H1 (cell line): Measurements from ENCODE around the gene SEMA3D. TPM values are rescaled to one million over a fixed set of nuclear protein-coding genes. Genes with fewer than 3 reads are reported as not detected.

Experiments
- CTCF ChIA-PET: fragments of 300-600 bp; sonication (Branson Sonifier 250); formaldehyde crosslinking; loops from one replicate; lab custom pipeline; 2021; ENCODE audit not compliant: partially characterized antibody; lab: Charles Lee
- POLR2A ChIA-PET: fragments of 300-600 bp; sonication (Branson Sonifier 250); formaldehyde crosslinking; loops from one replicate; lab custom pipeline; 2021; ENCODE audit warnings: inconsistent platforms; ENCODE audit not compliant: partially characterized antibody; lab: Charles Lee
- DNase-seq, 2 experiments: peaks; one replicate each; pipeline versions ENCODE4 v3.0.0 to v3.0.0-alpha.2; 2010 to 2022; ENCODE audit warnings: low spot score in 2 of 2, low read depth in 1 of 2, mixed read lengths in 1 of 2
- FAIRE-seq: peaks from 2 replicates; lab custom pipeline; 2011; peaks lifted over from hg19 to GRCh38; lab: Jason Lieb, UNC
- H2AFZ ChIP-seq: 2 replicates; pipeline ENCODE4 v1.8.1; 2012; ENCODE audit warnings: low read length, inconsistent platforms
- H2AK5ac ChIP-seq: 2 replicates; pipeline ENCODE4 v1.6.1; 2013; ENCODE audit warnings: low read depth, low read length
- H2BK120ac ChIP-seq: replicated peaks from 2 replicates; pipeline ENCODE3; 2013; ENCODE audit warnings: low read depth, low read length, inconsistent platforms
- H2BK12ac ChIP-seq: 2 replicates; pipeline ENCODE4 v1.6.1; 2013; ENCODE audit warnings: low read depth, low read length
- H2BK15ac ChIP-seq: 2 replicates; pipeline ENCODE4 v1.6.1; 2013; ENCODE audit warnings: low read length
- H2BK20ac ChIP-seq: 2 replicates; pipeline ENCODE4 v1.6.1; 2013; ENCODE audit warnings: low read length
- H2BK5ac ChIP-seq: 2 replicates; pipeline ENCODE4 v1.6.1; 2013; ENCODE audit warnings: low read depth, low read length
- H3K14ac ChIP-seq: 2 replicates; pipeline ENCODE4 v1.6.1; 2013; ENCODE audit warnings: inconsistent platforms; ENCODE audit not compliant: insufficient read length
- H3K18ac ChIP-seq: 2 replicates; pipeline ENCODE4 v1.6.1; 2013; ENCODE audit warnings: low read length; ENCODE audit errors: extremely low read depth
- H3K23ac ChIP-seq: 2 replicates; pipeline ENCODE4 v1.6.1; 2013; ENCODE audit warnings: inconsistent platforms; ENCODE audit not compliant: insufficient read length
- H3K23me2 ChIP-seq: 2 replicates; pipeline ENCODE4 v1.6.1; 2013; ENCODE audit warnings: low read depth, low read length
- H3K27ac ChIP-seq: 2 replicates; pipeline ENCODE4 v1.6.1; 2011; ENCODE audit warnings: low read depth, low read length, inconsistent platforms
- H3K27me3 ChIP-seq, 4 experiments: replicated peaks in 1 of 4; 1 replicate in 1 of 4; 2 replicates in 3 of 4; pipeline versions ENCODE4 v1.6.1 to v1.8.1; 2011 to 2013; ENCODE audit warnings: low read length in 3 of 4, mild to moderate bottlenecking in 3 of 4, inconsistent platforms in 2 of 4, mixed read lengths in 2 of 4, moderate library complexity in 1 of 4; ENCODE audit not compliant: control insufficient read depth in 3 of 4, insufficient read depth in 3 of 4; ENCODE audit errors: extremely low read depth in 1 of 4
- H3K36me3 ChIP-seq, 4 experiments: 2 replicates each; pipeline versions ENCODE4 v1.6.1 to v1.8.1; 2011 to 2013; ENCODE audit warnings: mild to moderate bottlenecking in 4 of 4, low read length in 3 of 4, moderate library complexity in 2 of 4, control low read depth in 1 of 4, inconsistent platforms in 1 of 4; ENCODE audit not compliant: insufficient read depth in 4 of 4, control insufficient read depth in 2 of 4
- H3K4ac ChIP-seq: replicated peaks from 2 replicates; pipeline ENCODE3; 2013; ENCODE audit warnings: low read length, low read depth, mixed read lengths, inconsistent platforms; ENCODE audit not compliant: insufficient read length
- H3K4me1 ChIP-seq, 4 experiments: replicated peaks in 1 of 4; 1 replicate in 1 of 4; 2 replicates in 3 of 4; pipeline versions ENCODE4 v1.6.1 to v1.8.1; 2011 to 2013; ENCODE audit warnings: low read length in 3 of 4, inconsistent platforms in 2 of 4, mixed read lengths in 1 of 4; ENCODE audit not compliant: insufficient read depth in 4 of 4, control insufficient read depth in 3 of 4
- H3K4me2 ChIP-seq, 2 experiments: 2 replicates each; pipeline versions ENCODE4 v1.6.1 to v1.8.1; 2011 to 2013; ENCODE audit warnings: low read depth in 2 of 2, low read length in 2 of 2, control low read depth in 1 of 2, inconsistent platforms in 1 of 2, mild to moderate bottlenecking in 1 of 2; ENCODE audit not compliant: insufficient read depth in 1 of 2
- H3K4me3 ChIP-seq, 4 experiments: fragments of 200-600, 300-600 bp in 1 of 4; sonication (generic), shearing (Covaris generic), sonication (Bioruptor Twin) in 1 of 4; 2 replicates each; pipeline versions ENCODE4 v1.5.1 to v1.8.1; 2011 to 2016; ENCODE audit warnings: low read length in 4 of 4, low read depth in 3 of 4, control low read depth in 2 of 4, inconsistent platforms in 2 of 4, mild to moderate bottlenecking in 2 of 4, mixed read lengths in 1 of 4, moderate library complexity in 1 of 4; ENCODE audit not compliant: insufficient read depth in 2 of 4; ENCODE audit errors: extremely low read depth in 1 of 4
- H3K56ac ChIP-seq: replicated peaks from 2 replicates; pipeline ENCODE3; 2013; ENCODE audit warnings: low read depth, mild to moderate bottlenecking, mixed read lengths, low read length, inconsistent platforms; ENCODE audit not compliant: insufficient read length
- H3K79me1 ChIP-seq: 2 replicates; pipeline ENCODE4 v1.6.1; 2013; ENCODE audit warnings: low read depth, low read length, control low read depth
- H3K79me2 ChIP-seq, 2 experiments: 2 replicates each; pipeline versions ENCODE4 v1.6.1 to v1.8.1; 2012 to 2013; ENCODE audit warnings: low read length in 2 of 2, mild to moderate bottlenecking in 2 of 2, inconsistent platforms in 1 of 2; ENCODE audit not compliant: insufficient read depth in 2 of 2, control insufficient read depth in 1 of 2
- H3K9ac ChIP-seq, 4 experiments: replicated peaks in 1 of 4; 1 replicate in 1 of 4; 2 replicates in 3 of 4; pipeline versions ENCODE4 v1.6.1 to v1.8.1; 2011 to 2013; ENCODE audit warnings: low read depth in 3 of 4, low read length in 3 of 4, control low read depth in 2 of 4, mild to moderate bottlenecking in 2 of 4, moderate library complexity in 2 of 4, inconsistent platforms in 1 of 4; ENCODE audit errors: extremely low read depth in 1 of 4
- H3K9me3 ChIP-seq, 2 experiments: 2 replicates each; pipeline versions ENCODE4 v1.6.1 to v1.8.1; 2012 to 2013; ENCODE audit warnings: mild to moderate bottlenecking in 2 of 2, moderate library complexity in 2 of 2, control low read depth in 1 of 2, inconsistent platforms in 1 of 2, low read depth in 1 of 2, low read length in 1 of 2, mixed read lengths in 1 of 2; ENCODE audit not compliant: insufficient read depth in 2 of 2
- H4K20me1 ChIP-seq, 2 experiments: replicated peaks in 1 of 2; 2 replicates each; pipeline versions ENCODE3 to v1.8.1; 2011 to 2013; ENCODE audit warnings: inconsistent platforms in 2 of 2, low read length in 2 of 2, mild to moderate bottlenecking in 1 of 2; ENCODE audit not compliant: insufficient read depth in 2 of 2, control insufficient read depth in 1 of 2
- H4K5ac ChIP-seq: 2 replicates; pipeline ENCODE4 v1.6.1; 2013; ENCODE audit warnings: low read length, low read depth, mixed read lengths, inconsistent platforms; ENCODE audit not compliant: insufficient read length
- H4K8ac ChIP-seq: 2 replicates; pipeline ENCODE4 v1.8.0; 2013; ENCODE audit warnings: mild to moderate bottlenecking, moderate library complexity, low read length, inconsistent platforms; ENCODE audit not compliant: insufficient read depth; ENCODE audit errors: extremely low read depth
- H4K91ac ChIP-seq: replicated peaks from 2 replicates; pipeline ENCODE3; 2013; ENCODE audit warnings: low read length, mixed read lengths, inconsistent platforms; ENCODE audit not compliant: insufficient read length
- BACH1 ChIP-seq: IDR thresholded peaks from 2 replicates; pipeline ENCODE4 v1.6.1; 2012; ENCODE audit warnings: low read length, improper control_type of control experiment
- HDAC6 ChIP-seq: IDR thresholded peaks from one replicate; pipeline ENCODE4 v1.7.1; 2012; ENCODE audit warnings: low read depth, mild to moderate bottlenecking, inconsistent platforms, low read length, moderate library complexity
- KDM5A ChIP-seq: fragments of 200-600 bp; IDR thresholded peaks from 2 replicates; pipeline ENCODE4 v1.7.1; 2012; ENCODE audit warnings: mild to moderate bottlenecking, low read length, inconsistent platforms, mixed read lengths
- NANOG ChIP-seq: IDR thresholded peaks from 2 replicates; pipeline ENCODE4 v1.6.1; 2011; ENCODE audit warnings: low read length, low read depth, mild to moderate bottlenecking, inconsistent platforms; ENCODE audit not compliant: insufficient read depth, poor library complexity, severe bottlenecking
- RXRA ChIP-seq: IDR thresholded peaks from 2 replicates; pipeline ENCODE4 v1.6.1; 2011; ENCODE audit warnings: low read depth, mild to moderate bottlenecking, low read length, moderate library complexity; ENCODE audit not compliant: insufficient read depth
- WGBS, 2 experiments: shearing (Covaris generic) in 1 of 2; methylation state at CpG; one replicate each; pipeline versions ENCODE4 v1.1.6 to v1.1.7; 2013 to 2015; ENCODE audit warnings: low lambda C conversion rate in 2 of 2, mixed read lengths in 2 of 2, inconsistent platforms in 1 of 2, low coverage in 1 of 2, missing lambda C conversion rate in 1 of 2; ENCODE audit not compliant: insufficient replicate concordance in 2 of 2, insufficient coverage in 1 of 2, insufficient read length in 1 of 2; ENCODE audit errors: extremely low coverage in 1 of 2, missing lambda C conversion rate in 1 of 2; 5-methylcytosine and 5-hydroxymethylcytosine counted together
- polyA plus RNA-seq, 7 experiments: library from polyadenylated mRNA; depleted of rRNA in 3 of 7; stranded (reverse) in 5 of 7; unstranded in 2 of 7; fragments of >200 nt in 5 of 7; fragments of 200-250 nt in 2 of 7; gene quantifications; 1 replicate in 5 of 7; 2 replicates in 1 of 7; 4 replicates in 1 of 7; pipeline versions ENCODE4 v1.2.1 to v1.2.3, GENCODE V29; 2011 to 2013; ENCODE audit warnings: missing spikeins in 2 of 7, mixed read lengths in 2 of 7
- total RNA-seq: library from RNA; stranded (reverse); fragmentation: NEBNext Ultra II Directional; extraction: Animal tissue kit (Norgen Biotek cat#: 25700); gene quantifications from 2 replicates; pipeline ENCODE4 v1.2.1, GENCODE V29; 2021

Gene SEMA3D
- total and polyA plus RNA-seq, 2 of the 8 experiments (the other 6 are each of a cell fraction or from before 2014, with no cell fraction given), result 1.6 to 3.5 TPM

- CTCF ChIA-PET, result no interaction called here
- DNase-seq (no peak), FAIRE-seq (no peak)
- no peaks in the 10 kb centered on the region for H3K4me1 ChIP-seq
- no peaks in the 10 kb centered on the region for H3K36me3 ChIP-seq
- no peak overlapping the region for H4K8ac ChIP-seq
- no peak overlapping the region for H2BK120ac ChIP-seq
- no peak overlapping the region for H3K14ac ChIP-seq
- WGBS, 2 experiments, result 83% methylated on average over 4 of the region's 4 CpGs; no CpG with 5 or more reads in 1 of the 2 experiments
- no peaks in the 10 kb centered on the region for H4K20me1 ChIP-seq
- no peak overlapping the region for H2BK20ac ChIP-seq
- TF ChIP-seq NANOG (no peak), RXRA (no peak), HDAC6 (no peak), BACH1 (no peak), KDM5A (no peak)
- H2BK12ac ChIP-seq, result no peak overlapping the region
- H3K4ac ChIP-seq, result no peak overlapping the region
- H3K23me2 ChIP-seq, result no peaks in the 10 kb centered on the region
- no peak overlapping the region for H2AK5ac ChIP-seq
- H2BK5ac ChIP-seq, result no peak overlapping the region
- no peak overlapping the region for H3K23ac ChIP-seq
- H3K9ac ChIP-seq, result no peak overlapping the region
- no peak overlapping the region for H4K91ac ChIP-seq
- H3K79me1 ChIP-seq, result no peaks in the 10 kb centered on the region
- no peak overlapping the region for H3K18ac ChIP-seq
- no peak overlapping the region for H4K5ac ChIP-seq
- no peak overlapping the region for H3K27ac ChIP-seq
- H3K4me2 ChIP-seq, result no peak overlapping the region
- H2BK15ac ChIP-seq, result no peak overlapping the region
- H3K4me3 ChIP-seq, result no peak overlapping the region
- H3K79me2 ChIP-seq, result no peaks in the 10 kb centered on the region
- H2AFZ ChIP-seq, result no peak overlapping the region
- POLR2A ChIA-PET, result no interaction called here
- H3K27me3 ChIP-seq, result no peaks in the 10 kb centered on the region
- no peaks in the 10 kb centered on the region for H3K9me3 ChIP-seq
- no peak overlapping the region for H3K56ac ChIP-seq
Measured at GRCh38 chr7:85104432-85105205, 82.2 kb downstream of the SEMA3D start.
